GM19099 (cell line): ENCODE results near the gene CNTROB.

Source experiments
- POLR2A ChIP-seq: IDR thresholded peaks from 3 replicates; pipeline ENCODE4 v1.6.1; 2011; ENCODE audit warnings: low read depth; ENCODE audit not compliant: insufficient read length; ENCODE audit errors: extremely low read depth

Gene CNTROB

GRCh38 chr17:7922845-7923628 lies 9.0 kb upstream of the CNTROB start:
- TF ChIP-seq POLR2A = peak; percentile 58

- no peak for TF ChIP-seq POLR2A
Measured at GRCh38 chr17:7927596-7927995, 4.4 kb upstream of the CNTROB start.

DNA sequence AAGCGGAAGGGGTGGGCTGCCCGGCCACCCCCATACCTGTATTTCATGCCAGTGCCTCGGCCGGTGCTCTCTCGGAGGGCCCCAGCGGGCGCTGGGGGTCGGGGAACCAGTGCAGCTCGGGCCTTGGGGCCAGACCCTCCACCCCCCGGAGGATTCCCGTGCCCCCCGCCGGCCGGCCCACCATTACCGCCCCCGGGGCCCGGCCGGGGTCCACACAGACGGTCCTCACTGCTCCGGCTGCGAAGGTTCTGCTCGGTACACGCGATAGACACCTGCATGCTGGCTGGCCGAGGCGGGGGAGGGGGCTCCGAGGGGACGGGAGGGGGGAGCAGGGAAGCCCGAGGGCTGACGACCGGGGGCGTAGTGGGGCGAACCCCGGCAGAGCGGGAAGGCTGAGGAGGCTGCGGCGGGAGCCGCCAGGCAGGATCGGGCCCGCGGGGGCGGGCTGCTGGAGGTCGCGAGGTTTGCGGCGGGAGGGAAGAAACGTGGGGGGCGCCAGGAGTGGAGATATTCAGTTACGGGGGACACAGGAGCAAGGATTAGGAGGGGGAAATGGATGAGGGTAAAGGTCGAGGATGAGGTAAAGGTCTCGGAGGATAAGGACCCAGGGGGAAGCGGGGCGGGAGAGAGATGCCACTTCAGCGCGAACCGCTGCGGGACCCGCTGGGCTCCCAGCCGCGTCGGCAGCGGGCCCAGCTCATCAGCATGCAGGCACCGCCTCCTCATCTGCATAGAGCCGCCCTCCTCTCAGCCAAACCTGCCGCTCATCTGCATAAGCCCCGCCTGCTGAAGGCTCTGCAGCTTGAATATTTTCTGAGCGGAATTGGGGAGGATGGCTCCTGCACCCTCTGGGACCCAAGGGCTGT lies 2.6 kb upstream of the CNTROB start, which contains the start of gene KCNAB3:
KCNAB3 (minus strand) TSS at position 699 of the 866 bp plus-strand sequence; CDS start at position 278, 421 bp downstream.
- TF ChIP-seq POLR2A = no peak

GRCh38 chr17:7930841-7931631 lies 970 bp upstream of the CNTROB start:
- no peak for TF ChIP-seq POLR2A

DNA sequence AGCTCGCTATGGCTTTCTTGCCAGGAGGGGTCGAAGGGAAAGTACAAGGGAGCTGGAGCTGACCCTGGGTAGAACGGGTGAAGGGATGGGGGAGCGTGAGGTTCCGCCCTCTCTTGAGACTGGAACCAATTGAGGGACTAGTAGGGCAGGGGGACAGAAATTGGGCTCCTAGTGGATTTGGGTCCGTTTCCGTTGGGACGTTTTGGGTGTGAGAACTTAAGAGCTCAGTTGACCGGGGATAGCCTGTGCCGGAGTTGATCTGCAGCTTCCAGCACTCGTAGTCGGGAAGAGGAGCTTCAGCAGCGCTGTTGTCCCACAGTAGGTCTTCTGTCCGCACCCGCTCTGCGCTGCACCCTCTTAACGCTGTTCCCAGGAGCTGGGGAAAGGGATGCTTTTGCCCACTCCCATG lies 481 bp downstream of the CNTROB start:
- TF ChIP-seq POLR2A = no peak

DNA sequence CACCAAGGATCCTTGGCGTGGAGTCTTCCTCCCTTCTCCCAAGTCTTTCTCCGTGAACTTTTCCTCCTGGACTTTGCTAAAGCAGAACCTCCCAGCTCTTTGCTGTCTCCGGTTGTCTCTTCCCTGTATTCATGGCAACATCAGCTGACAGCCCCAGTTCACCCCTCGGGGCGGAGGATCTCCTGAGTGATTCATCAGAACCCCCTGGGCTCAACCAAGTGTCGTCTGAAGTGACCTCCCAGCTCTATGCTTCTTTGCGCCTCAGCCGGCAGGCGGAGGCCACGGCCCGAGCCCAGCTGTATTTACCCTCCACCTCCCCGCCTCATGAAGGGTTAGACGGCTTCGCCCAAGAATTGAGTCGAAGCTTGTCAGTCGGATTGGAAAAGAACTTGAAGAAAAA lies 943 bp downstream of the CNTROB start:
- TF ChIP-seq POLR2A = no peak

GRCh38 chr17:7935859-7936258 lies 3.9 kb downstream of the CNTROB start:
- no peak for TF ChIP-seq POLR2A

GRCh38 chr17:7940034-7940433 lies 8.0 kb downstream of the CNTROB start:
- TF ChIP-seq POLR2A = no peak

DNA sequence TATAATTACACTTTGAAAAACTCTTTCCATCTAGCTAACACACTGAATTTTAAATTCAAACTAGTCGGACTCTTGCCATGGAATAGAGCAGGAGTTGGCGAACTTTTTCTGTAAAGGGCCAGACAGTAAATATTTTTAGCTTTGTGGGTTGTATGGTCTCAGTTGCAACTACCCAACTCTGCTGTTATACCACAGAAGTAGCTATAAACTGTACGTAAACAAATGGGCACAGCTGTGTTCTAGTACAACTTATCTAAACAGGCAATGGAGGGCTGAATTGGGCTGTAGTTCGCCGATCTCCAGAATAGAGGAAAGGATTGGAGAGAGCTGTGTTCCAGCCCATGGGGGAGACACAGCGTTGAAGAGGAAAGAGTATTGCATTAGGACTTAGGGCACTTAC lies 8.7 kb downstream of the CNTROB start:
- no peak for TF ChIP-seq POLR2A

DNA sequence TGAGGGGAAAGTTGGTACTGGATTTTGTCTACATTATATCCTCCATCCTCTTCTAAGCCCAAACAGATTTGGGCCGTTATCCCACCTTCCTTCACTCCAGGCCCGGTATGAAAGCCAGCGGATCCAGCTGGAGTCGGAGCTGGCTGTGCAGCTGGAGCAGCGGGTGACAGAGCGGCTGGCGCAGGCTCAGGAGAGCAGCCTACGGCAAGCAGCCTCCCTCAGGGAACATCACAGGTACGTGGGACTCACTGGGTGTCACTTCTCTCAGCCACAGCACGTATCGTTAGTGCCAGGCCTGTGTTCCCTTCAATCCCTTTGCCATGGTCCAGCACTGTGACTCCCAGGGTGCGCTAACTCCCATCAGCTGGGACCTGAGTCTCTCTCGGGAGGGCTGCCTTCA lies 11.3 kb downstream of the CNTROB start:
- no peak for TF ChIP-seq POLR2A

GRCh38 chr17:7944326-7944725 lies 12.3 kb downstream of the CNTROB start:
- no peak for TF ChIP-seq POLR2A

GRCh38 chr17:7945651-7946050 lies 13.6 kb downstream of the CNTROB start:
- TF ChIP-seq POLR2A = no peak

DNA sequence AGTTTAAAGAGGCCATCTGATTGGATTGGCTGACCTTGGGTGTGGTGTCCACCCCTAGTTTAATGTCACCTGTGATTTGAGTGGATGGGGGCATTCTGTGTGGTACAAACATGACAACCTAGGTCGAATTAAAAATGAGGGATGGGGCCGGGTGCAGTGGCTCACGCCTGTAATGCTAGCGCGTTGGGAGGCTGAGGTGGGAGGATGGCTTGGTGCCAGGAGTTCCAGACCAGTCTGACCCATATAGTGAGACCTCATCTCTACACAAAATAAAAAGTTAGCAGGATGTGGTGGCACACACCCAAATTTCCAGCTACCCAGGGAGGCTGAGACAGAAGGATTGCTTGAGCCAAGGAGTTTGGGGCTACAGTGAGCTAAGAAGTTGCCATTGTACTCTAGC lies 14.4 kb downstream of the CNTROB start:
- no peak for TF ChIP-seq POLR2A

DNA sequence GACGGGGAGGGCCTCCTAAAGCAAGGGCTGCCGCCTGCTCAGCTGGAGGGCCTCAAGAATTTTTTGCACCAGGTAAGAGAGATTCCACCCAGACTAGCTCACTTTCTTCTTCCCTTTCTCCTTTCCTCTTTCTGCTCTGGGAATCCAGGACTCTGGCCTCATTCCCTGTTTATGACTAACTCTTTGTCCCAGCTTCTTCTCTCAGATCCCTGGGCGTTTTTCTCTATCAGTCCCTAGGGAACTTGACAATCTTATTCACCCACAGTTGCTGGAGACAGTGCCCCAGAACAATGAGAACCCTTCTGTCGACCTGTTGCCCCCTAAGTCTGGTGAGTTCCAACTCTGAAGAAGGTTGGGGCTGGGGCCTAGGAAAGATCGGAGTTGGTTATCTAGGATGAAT lies 15.6 kb downstream of the CNTROB start:
- no peak for TF ChIP-seq POLR2A

DNA sequence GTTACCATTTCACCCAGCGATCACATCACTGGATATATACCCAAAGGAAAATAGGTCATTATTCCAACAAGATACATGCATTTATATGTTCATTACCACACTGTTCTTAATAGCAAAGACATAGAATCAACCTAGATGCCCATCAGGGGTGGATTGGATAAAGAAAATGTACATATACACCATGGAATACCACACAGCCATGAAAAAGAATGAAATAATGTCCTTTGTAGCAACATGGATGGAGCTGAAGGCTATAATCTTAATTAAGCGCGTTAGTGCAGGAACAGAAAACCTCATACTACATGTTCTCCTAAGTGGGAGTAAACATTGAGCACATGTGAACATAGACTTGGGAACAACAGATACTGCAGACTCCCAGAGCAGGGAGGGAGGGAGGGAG lies 18.6 kb downstream of the CNTROB start:
- no peak for TF ChIP-seq POLR2A
